Mesenchymal stem cell (in vitro differentiated cells and primary cell): ENCODE measurements around the gene PLBD1.

Experiments used
- DNase-seq: peaks from one replicate; pipeline ENCODE4 v3.0.0-alpha.2; 2013
- H2AFZ ChIP-seq: one replicate; pipeline ENCODE4 v1.6.1; 2013; ENCODE audit warnings: low read depth, mild to moderate bottlenecking, control low read depth, inconsistent platforms, low read length, moderate library complexity
- H2AK5ac ChIP-seq: 2 replicates; pipeline ENCODE4 v1.6.1; 2013; ENCODE audit warnings: low read length, moderate library complexity, mild to moderate bottlenecking, inconsistent platforms; ENCODE audit not compliant: severe bottlenecking
- H2BK120ac ChIP-seq: one replicate; pipeline ENCODE4 v1.6.1; 2013; ENCODE audit warnings: low read depth, mild to moderate bottlenecking, inconsistent platforms, low read length, moderate library complexity
- H2BK12ac ChIP-seq, 2 experiments: one replicate each; pipeline ENCODE4 v1.6.1; 2013; ENCODE audit warnings: inconsistent platforms in 2 of 2, low read length in 2 of 2, mild to moderate bottlenecking in 2 of 2, moderate library complexity in 2 of 2, control low read depth in 1 of 2
- H2BK15ac ChIP-seq: one replicate; pipeline ENCODE4 v1.6.1; 2013; ENCODE audit warnings: mild to moderate bottlenecking, low read depth, inconsistent platforms; ENCODE audit not compliant: poor library complexity, severe bottlenecking
- H2BK5ac ChIP-seq: 2 replicates; pipeline ENCODE4 v1.6.1; 2013; ENCODE audit warnings: low read depth, mild to moderate bottlenecking, low read length, control low read depth, inconsistent platforms; ENCODE audit not compliant: poor library complexity, severe bottlenecking
- H3K14ac ChIP-seq, 2 experiments: one replicate each; pipeline ENCODE4 v1.6.1; 2013; ENCODE audit warnings: inconsistent platforms in 2 of 2, low read length in 2 of 2, control low read depth in 1 of 2, mild to moderate bottlenecking in 1 of 2, moderate library complexity in 1 of 2
- H3K18ac ChIP-seq, 2 experiments: one replicate each; pipeline ENCODE4 v1.6.1; 2013; ENCODE audit warnings: inconsistent platforms in 2 of 2, low read length in 2 of 2, control low read depth in 1 of 2, low read depth in 1 of 2, mild to moderate bottlenecking in 1 of 2
- H3K23ac ChIP-seq, 2 experiments: one replicate each; pipeline ENCODE4 v1.6.1; 2013; ENCODE audit warnings: inconsistent platforms in 2 of 2, low read length in 2 of 2, mild to moderate bottlenecking in 2 of 2, moderate library complexity in 2 of 2, control low read depth in 1 of 2
- H3K27ac ChIP-seq: 2 replicates; pipeline ENCODE4 v1.5.1; 2013; ENCODE audit warnings: mild to moderate bottlenecking, moderate library complexity, low read length, control low read depth, inconsistent platforms; ENCODE audit not compliant: poor library complexity, severe bottlenecking
- H3K27me3 ChIP-seq, 2 experiments: 2 replicates each; pipeline versions ENCODE4 v1.6.1 to v1.7.0; 2013; ENCODE audit warnings: low read length in 2 of 2, mild to moderate bottlenecking in 2 of 2, moderate library complexity in 2 of 2, control low read depth in 1 of 2, inconsistent platforms in 1 of 2; ENCODE audit not compliant: control insufficient read depth in 1 of 2, insufficient read depth in 1 of 2
- H3K36me3 ChIP-seq, 2 experiments: 2 replicates each; pipeline versions ENCODE4 v1.6.1 to v1.7.0; 2013; ENCODE audit warnings: low read length in 2 of 2, control low read depth in 1 of 2, inconsistent platforms in 1 of 2, low read depth in 1 of 2, mild to moderate bottlenecking in 1 of 2; ENCODE audit not compliant: insufficient read depth in 2 of 2, control insufficient read depth in 1 of 2
- H3K4ac ChIP-seq, 2 experiments: one replicate each; pipeline ENCODE4 v1.6.1; 2013; ENCODE audit warnings: inconsistent platforms in 2 of 2, low read length in 2 of 2, mild to moderate bottlenecking in 2 of 2, moderate library complexity in 2 of 2, control low read depth in 1 of 2, low read depth in 1 of 2
- H3K4me1 ChIP-seq: 2 replicates; pipeline ENCODE4 v1.6.1; 2013; ENCODE audit warnings: low read depth, low read length, control low read depth; ENCODE audit not compliant: control insufficient read depth, insufficient read depth
- H3K4me2 ChIP-seq: 2 replicates; pipeline ENCODE4 v1.6.1; 2013; ENCODE audit warnings: low read length, mild to moderate bottlenecking, inconsistent platforms; ENCODE audit not compliant: poor library complexity, severe bottlenecking
- H3K4me3 ChIP-seq, 2 experiments: 2 replicates each; pipeline versions ENCODE4 v1.5.1 to v1.7.0; 2013; ENCODE audit warnings: low read length in 2 of 2, mild to moderate bottlenecking in 2 of 2, control low read depth in 1 of 2, low read depth in 1 of 2; ENCODE audit not compliant: insufficient read depth in 1 of 2
- H3K79me1 ChIP-seq: replicated peaks from 2 replicates; pipeline ENCODE4 v1.6.1; 2013; ENCODE audit warnings: mild to moderate bottlenecking, control low read depth, low read length, inconsistent platforms; ENCODE audit not compliant: poor library complexity, severe bottlenecking
- H3K9ac ChIP-seq: 2 replicates; pipeline ENCODE4 v1.7.0; 2013; ENCODE audit warnings: mild to moderate bottlenecking, low read length, moderate library complexity
- H3K9me3 ChIP-seq: 2 replicates; pipeline ENCODE4 v1.7.0; 2013; ENCODE audit warnings: mild to moderate bottlenecking, low read length; ENCODE audit not compliant: control insufficient read depth
- H4K8ac ChIP-seq: one replicate; pipeline ENCODE4 v1.6.1; 2013; ENCODE audit warnings: inconsistent platforms, mild to moderate bottlenecking, low read length, moderate library complexity
- H4K91ac ChIP-seq: one replicate; pipeline ENCODE4 v1.6.1; 2013; ENCODE audit warnings: mild to moderate bottlenecking, low read length, inconsistent platforms
- WGBS: methylation state at CpG from one replicate; pipeline ENCODE4 v1.1.7; 2013; ENCODE audit warnings: mixed read lengths; 5-methylcytosine and 5-hydroxymethylcytosine counted together

The PLBD1 gene

GRCh38 chr12:14588571-14588970, 20.9 kb upstream of the PLBD1 start:
- no peak overlapping the region for H2BK12ac ChIP-seq
- no peak overlapping the region for H2AK5ac ChIP-seq
- H3K27ac ChIP-seq, result no peak overlapping the region
- no peaks in the 10 kb centered on the region for H3K9me3 ChIP-seq
- H3K4me1 ChIP-seq, result no peaks in the 10 kb centered on the region
- H3K14ac ChIP-seq, result no peak overlapping the region
- H3K18ac ChIP-seq, result no peak overlapping the region
- no peak overlapping the region for H2BK15ac ChIP-seq
- no peak overlapping the region for H3K4me2 ChIP-seq
- no peak overlapping the region for H3K9ac ChIP-seq
- no peak overlapping the region for H3K4me3 ChIP-seq
- H2AFZ ChIP-seq, result no peak overlapping the region
- H3K36me3 ChIP-seq, result peaks cover 0 to 3% of the 10 kb centered on the region in 2 experiments
- H4K91ac ChIP-seq, result no peak overlapping the region
- H2BK120ac ChIP-seq, result no peak overlapping the region
- 79% methylated on average over 2 of the region's 3 CpGs for WGBS
- H3K79me1 ChIP-seq, result no peaks in the 10 kb centered on the region
- DNase-seq, result no peak
- no peak overlapping the region for H2BK5ac ChIP-seq
- no peak overlapping the region for H3K23ac ChIP-seq
- H3K4ac ChIP-seq, result no peak overlapping the region
- H3K27me3 ChIP-seq, result no peaks in the 10 kb centered on the region
- no peak overlapping the region for H4K8ac ChIP-seq

GRCh38 chr12:14578646-14579045, 11.0 kb upstream of the PLBD1 start:
- no peak overlapping the region for H4K8ac ChIP-seq
- H2BK12ac ChIP-seq, result no peak overlapping the region
- no peak overlapping the region for H3K18ac ChIP-seq
- H3K27ac ChIP-seq, result no peak overlapping the region
- no peaks in the 10 kb centered on the region for H3K79me1 ChIP-seq
- H3K4me3 ChIP-seq, result no peak overlapping the region
- H3K9ac ChIP-seq, result no peak overlapping the region
- no peaks in the 10 kb centered on the region for H3K36me3 ChIP-seq
- no peak overlapping the region for H3K4ac ChIP-seq
- no peak overlapping the region for H2BK15ac ChIP-seq
- no peak overlapping the region for H2BK5ac ChIP-seq
- no peaks in the 10 kb centered on the region for H3K9me3 ChIP-seq
- no peak overlapping the region for H3K4me2 ChIP-seq
- H2AFZ ChIP-seq, result no peak overlapping the region
- H3K4me1 ChIP-seq, result no peaks in the 10 kb centered on the region
- H3K23ac ChIP-seq, result no peak overlapping the region
- 96% methylated on average over 8 of the region's 8 CpGs for WGBS
- H3K27me3 ChIP-seq, result no peaks in the 10 kb centered on the region
- H2AK5ac ChIP-seq, result no peak overlapping the region
- DNase-seq, result no peak
- H2BK120ac ChIP-seq, result no peak overlapping the region
- no peak overlapping the region for H3K14ac ChIP-seq
- no peak overlapping the region for H4K91ac ChIP-seq

DNA sequence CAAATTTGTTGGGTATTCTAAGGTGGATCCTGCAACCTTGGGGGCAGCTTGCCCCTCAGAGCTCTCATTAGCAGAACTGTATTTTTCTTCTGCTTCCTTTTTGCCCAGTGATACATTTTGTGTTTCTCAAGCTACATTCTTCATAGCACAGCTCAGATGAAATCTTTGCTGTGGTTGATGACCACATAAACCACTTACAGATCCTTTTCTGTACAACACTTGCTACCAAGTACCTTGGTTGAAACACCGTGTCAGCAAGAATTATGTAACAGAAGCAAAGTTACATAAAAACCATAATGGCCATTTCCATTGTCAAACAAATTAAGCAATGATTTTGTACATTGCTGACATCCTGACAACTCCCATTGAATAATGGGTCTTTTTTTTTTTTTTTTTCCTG, 9.7 kb upstream of the PLBD1 start:
- H3K4me3 ChIP-seq, result no peak overlapping the region
- DNase-seq, result peak; percentile 41
- H3K79me1 ChIP-seq, result no peaks in the 10 kb centered on the region
- no peaks in the 10 kb centered on the region for H3K36me3 ChIP-seq
- H2BK15ac ChIP-seq, result no peak overlapping the region
- no peak overlapping the region for H2AFZ ChIP-seq
- 100% methylated on average over 1 of the region's 1 CpG for WGBS
- H3K4ac ChIP-seq, result no peak overlapping the region
- no peak overlapping the region for H3K18ac ChIP-seq
- no peak overlapping the region for H2AK5ac ChIP-seq
- H3K4me1 ChIP-seq, result no peaks in the 10 kb centered on the region
- H4K91ac ChIP-seq, result no peak overlapping the region
- H2BK120ac ChIP-seq, result no peak overlapping the region
- no peak overlapping the region for H2BK12ac ChIP-seq
- H3K9me3 ChIP-seq, result no peaks in the 10 kb centered on the region
- no peaks in the 10 kb centered on the region for H3K27me3 ChIP-seq
- no peak overlapping the region for H3K23ac ChIP-seq
- H3K14ac ChIP-seq, result no peak overlapping the region
- H3K27ac ChIP-seq, result no peak overlapping the region
- H3K4me2 ChIP-seq, result no peak overlapping the region
- no peak overlapping the region for H3K9ac ChIP-seq
- no peak overlapping the region for H4K8ac ChIP-seq
- H2BK5ac ChIP-seq, result no peak overlapping the region

- H2AK5ac ChIP-seq, result no peak overlapping the region
- 84% methylated on average over 8 of the region's 8 CpGs for WGBS
These were observed 9.2 kb upstream of the PLBD1 start for GRCh38 chr12:14576896-14577295.

More at GRCh38 chr12:14576896-14577295, 9.2 kb upstream of the PLBD1 start:
- Histone ChIP-seq H3K4ac (no peak overlapping the region), H3K4me3 (no peak overlapping the region), H4K8ac (no peak overlapping the region), H3K27me3 (no peaks in the 10 kb centered on the region), H2AFZ (no peak overlapping the region), H3K9ac (no peak overlapping the region), H3K4me1 (no peaks in the 10 kb centered on the region), H2BK120ac (no peak overlapping the region), H3K14ac (no peak overlapping the region), H4K91ac (no peak overlapping the region), H2BK5ac (no peak overlapping the region), H3K18ac (no peak overlapping the region), H3K9me3 (no peaks in the 10 kb centered on the region), H2BK15ac (no peak overlapping the region), H2BK12ac (no peak overlapping the region), H3K23ac (no peak overlapping the region), H3K27ac (no peak overlapping the region), H3K36me3 (no peaks in the 10 kb centered on the region), H3K79me1 (no peaks in the 10 kb centered on the region), H3K4me2 (no peak overlapping the region)
- DNase-seq, result no peak
